ENCODE measurements around the gene CCL11.
"Not testable (repeated sequence)": the region's sequence is repeated elsewhere in the genome, so short reads cannot be mapped to it uniquely, and the experiment has no call there.

CCL11 gene

DNA sequence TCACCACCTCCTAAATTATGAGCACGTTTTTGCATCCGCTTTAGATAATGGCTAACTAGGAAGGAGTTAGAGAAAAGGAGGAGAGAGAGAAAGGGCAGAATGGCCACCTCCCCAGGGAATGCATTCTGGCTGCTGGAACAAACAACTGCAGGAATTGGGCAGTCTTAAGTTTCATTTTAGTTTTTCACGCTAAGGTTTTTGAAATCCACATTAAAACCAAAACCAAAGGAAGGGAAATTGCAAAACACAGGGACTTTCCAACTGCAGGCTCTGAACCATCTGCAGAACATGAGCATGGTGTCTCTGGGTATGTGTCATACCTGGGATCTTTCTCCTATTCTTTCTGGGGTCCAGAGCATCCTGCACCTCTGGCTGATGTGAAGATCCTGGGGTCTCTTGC is 21.6 kb downstream of the CCL11 start:
- no peak for DNase-seq (ENCODE audit: low read depth in 3 of 3)

GRCh38 chr17:34308371-34308770 is 22.8 kb downstream of the CCL11 start:
- no peak for DNase-seq (ENCODE audit: low read depth in 3 of 3)

GRCh38 chr17:34311291-34311690 is 25.7 kb downstream of the CCL11 start:
- no peak for DNase-seq (ENCODE audit: low read depth in 3 of 3)

DNA sequence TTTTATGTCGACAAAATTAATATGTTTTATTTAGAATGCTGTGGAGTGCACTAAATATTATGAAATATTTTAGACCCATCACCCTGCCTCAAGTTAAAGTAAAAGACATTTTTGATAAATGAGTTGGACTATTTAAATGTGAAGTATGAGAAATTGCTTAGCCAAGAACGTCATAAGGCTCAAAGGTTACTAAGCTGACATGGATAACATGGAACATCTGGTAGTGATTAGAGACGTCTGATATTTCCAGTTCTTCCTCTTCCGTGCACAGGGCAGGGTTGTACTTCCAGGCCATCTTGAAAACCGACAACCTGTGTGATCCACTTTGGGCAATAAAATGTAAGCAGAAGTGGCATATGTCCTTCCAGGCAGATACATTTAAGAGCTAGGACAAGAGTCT is 26.5 kb downstream of the CCL11 start:
- no peak for DNase-seq (ENCODE audit: low read depth in 3 of 3)

- DNase-seq (ENCODE audit: low read depth in 3 of 3), result no peak
These were observed 27.6 kb downstream of the CCL11 start for GRCh38 chr17:34313164-34313563.

- no peak for DNase-seq (ENCODE audit: low read depth in 3 of 3)
These were observed 28.7 kb downstream of the CCL11 start for GRCh38 chr17:34314279-34314678.

- DNase-seq (ENCODE audit: low read depth in 3 of 3), result peak in 1 of 3 experiments; percentile 3
These were observed 32.9 kb downstream of the CCL11 start for GRCh38 chr17:34318474-34318873.

- no peak for DNase-seq (ENCODE audit: low read depth in 3 of 3)
These were observed 33.5 kb downstream of the CCL11 start, which contains the start of gene CCL8 for GRCh38 chr17:34319039-34319483. TSS of gene CCL8 (plus strand) at chr17:34319435. CDS start at chr17:34319502, 67 bp downstream.

DNA sequence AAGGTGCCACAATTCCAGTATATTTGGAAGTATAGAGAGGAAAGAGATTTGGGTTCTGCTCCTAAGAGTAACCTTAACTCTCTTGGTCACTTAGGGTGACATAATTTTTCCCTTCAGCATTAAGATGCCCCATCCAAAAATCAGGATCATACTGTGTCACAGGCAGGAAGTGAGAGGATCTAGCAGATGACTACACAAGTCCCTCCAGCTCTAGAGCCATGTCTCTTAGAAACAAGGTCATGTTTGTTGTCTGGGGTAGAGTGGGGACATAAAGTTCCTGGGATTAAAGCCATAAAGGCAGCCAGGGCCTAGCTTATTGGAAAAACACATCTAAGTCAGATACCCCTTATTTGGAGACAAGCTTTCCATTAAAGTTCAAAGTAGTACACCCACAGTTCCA is 36.4 kb downstream of the CCL11 start:
- DNase-seq (ENCODE audit: low read depth in 3 of 3), result no peak

GRCh38 chr17:34327580-34327979 is 42.0 kb downstream of the CCL11 start:
- not testable (repeated sequence) for DNase-seq (ENCODE audit: low read depth in 3 of 3)

DNA sequence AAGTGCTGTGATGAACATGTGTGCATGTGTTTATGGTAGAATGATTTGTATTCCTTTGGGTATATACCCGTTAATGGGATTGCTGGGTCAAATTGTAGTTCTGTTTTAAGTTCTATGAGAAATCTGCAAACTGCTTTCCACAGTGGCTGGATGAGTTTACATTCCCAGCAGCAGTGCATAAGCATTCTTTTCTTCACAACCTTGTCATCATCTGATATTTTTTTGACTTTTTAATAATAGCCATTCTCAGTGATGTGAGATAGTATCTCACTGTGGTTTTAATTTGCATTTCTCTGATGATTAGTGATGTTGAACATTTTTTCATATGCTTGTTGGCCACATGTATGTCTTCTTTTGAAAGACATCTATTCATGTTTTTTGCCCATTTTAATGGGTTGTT is 52.2 kb downstream of the CCL11 start:
- no peak for DNase-seq (ENCODE audit: low read depth in 3 of 3)

Data from stimulated activated CD4-positive, alpha-beta T cell treated with anti-CD3 and anti-CD28 coated beads, TNF-alpha, amount 100 ng/mL, for 24 hours (primary cell).